Measurements from ENCODE around the gene RPS6KA4. TPM values are rescaled to one million over a fixed set of nuclear protein-coding genes. Genes with fewer than 3 reads are reported as not detected.

Gene RPS6KA4
- total RNA-seq, 1 donor from 2014 or later = 29.4 TPM

DNA sequence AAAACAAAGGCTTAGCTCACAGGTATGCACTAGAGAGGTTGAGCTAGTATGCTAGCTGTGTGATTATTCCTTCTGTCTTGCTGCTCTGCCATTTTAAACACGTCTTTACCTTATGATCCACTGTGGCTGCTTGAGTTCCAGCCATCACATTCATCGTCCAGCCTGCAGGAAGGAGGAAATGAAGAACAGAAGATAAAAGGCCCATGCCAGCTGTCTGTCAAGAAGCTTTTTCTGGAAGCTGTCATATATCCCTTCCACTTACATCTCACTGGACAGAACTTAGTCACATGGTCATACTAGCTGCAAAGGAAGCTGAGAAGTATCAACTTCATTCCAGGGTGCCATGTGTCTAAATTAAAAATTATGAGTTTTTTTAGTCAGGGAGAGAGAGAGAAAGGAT lies 31.6 kb upstream of the RPS6KA4 start:
- no peak for DNase-seq (ENCODE audit: low read depth in 2 of 2)

DNA sequence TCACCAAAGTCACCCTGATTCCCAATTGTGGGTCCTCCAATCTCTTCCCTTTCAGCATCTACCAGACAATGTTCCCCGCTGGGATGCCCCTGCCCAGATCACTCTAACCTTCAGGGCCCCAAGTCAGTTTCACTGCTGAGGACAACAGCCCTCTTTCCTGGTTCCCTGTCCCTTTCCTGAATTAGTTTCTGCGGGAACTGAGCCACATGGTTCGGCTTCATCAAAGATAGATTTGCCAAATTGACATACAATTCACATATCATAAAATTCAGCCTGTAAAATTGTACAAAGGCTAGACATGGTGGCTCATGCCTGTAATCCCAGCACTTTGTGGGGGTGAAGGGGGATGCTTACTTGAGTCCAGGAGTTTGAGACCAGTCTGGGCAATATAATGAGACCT lies 31.0 kb upstream of the RPS6KA4 start:
- DNase-seq (ENCODE audit: low read depth in 2 of 2) = no peak

DNA sequence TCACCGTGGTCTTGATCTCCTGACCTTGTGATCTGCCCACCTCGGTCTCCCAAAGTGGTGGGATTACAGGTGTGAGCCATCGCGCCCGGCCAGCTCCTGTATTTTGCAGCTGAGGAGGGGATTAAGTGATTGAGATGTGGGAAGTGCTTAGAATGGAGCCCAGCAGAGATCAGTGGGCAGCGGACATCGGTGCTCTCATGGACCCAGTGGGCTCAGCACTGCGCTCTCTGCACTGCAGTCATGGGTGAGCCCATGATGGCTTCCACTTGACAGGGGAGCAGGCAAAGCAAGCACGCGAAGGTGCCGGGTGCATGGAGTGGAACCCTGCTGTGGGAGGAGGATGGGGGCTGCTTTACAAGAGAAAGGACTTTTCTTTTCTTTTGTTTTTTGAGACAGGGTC lies 28.1 kb upstream of the RPS6KA4 start:
- no peak for DNase-seq (ENCODE audit: low read depth in 2 of 2)

DNA sequence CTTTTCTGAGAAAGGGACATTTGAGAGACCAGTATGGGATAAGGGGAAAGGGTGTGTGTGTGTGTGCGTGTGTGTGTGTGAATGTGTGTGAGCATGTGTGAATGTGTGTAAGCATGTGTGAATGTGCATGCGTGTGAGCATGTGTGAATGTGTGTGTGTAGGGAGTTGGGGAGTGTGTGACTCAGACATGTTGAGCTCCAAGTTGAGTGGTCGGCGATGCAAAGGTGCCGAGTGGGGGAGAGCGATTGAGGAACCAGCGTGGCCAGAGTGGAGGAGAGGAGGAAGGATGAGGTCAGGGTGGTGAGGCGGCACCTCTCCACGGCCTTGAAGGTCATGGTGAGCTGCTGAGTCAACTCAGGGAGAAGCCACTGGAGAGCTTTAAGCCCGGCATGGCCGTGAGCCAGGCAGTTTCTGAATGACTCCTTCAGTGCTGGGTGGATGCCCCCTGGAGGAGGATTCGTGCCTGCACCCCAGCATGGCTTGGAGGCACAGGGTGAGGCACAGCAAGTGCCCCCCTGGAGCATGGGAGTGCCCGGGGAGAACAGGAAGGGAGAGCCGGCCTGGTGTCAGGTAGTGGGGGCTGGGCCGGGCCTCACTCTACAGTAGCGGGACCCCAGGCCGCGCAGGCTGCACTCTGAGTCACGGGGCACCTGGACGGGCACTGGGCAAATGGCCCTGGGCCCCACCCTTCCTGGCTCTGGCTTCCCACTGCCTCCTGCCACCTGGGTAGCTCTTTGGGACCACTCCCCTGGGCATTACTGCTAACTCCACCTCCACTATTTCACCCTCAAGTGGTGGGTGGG lies 27.2 kb upstream of the RPS6KA4 start:
- DNase-seq (ENCODE audit: low read depth in 2 of 2) = peak in 1 of 2 donors; percentile 79

DNA sequence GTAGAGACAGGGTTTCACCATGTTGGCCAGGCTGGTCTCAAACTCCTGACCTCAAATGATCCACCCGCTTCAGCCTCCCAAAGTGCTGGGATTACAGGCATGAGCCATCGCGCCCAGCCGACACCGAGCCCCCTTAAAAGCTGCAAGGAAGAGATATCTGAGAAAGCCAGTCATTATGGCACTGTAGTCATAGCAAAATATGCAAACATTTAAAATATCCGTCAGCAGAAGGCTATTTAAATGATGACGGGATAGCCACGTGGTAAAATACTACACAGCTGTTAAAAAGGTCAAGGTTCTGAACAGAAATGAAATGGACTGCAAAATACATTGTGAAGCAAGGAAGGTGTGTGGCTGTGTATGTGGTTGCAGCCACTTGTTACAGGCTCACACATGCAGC lies 25.4 kb upstream of the RPS6KA4 start:
- DNase-seq (ENCODE audit: low read depth in 2 of 2) = no peak

DNA sequence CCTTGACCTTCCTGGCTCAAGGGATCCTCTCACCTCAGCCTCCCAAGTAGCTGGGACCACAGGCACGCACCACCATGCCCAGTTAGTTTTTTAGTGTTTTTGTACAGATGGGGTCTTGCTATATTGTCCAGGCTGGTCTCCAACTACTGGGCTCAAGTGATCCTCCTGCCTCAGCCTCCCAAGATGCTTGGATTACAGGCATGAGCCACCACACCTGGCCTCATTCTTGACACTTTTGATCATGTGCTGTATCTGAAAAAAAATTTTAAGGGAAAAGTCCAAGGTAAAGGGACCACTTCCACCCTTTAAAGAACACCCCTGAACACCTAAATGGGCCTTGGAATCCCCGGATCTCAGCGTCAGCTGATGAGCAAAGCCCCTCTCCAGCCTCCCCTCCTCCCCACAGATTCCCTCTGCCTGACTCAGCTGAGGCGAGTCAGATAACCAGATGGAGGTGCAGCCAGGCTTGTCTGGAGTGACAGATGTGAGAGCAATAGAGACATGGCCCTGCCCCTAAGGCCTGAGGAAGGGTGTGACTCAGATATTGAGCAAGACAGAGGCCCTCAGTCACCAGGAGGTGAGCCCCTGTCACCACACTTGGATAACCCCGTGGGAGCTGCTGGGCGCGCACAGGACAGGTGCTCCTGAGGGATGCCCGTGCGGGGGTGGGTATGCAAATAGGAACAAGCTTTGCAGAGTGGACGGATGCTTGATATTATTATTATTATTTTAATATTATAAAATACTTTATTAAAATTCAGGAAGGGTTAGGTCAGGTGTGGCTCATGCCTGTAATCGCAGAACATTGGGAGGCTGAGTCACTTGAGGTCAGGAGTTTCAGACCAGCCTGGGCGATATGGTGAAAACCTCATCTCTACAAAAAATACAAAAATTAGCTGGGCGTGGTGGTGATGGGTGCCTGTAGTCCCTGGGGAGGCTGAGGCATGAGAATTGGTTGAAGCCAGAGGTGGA lies 23.9 kb upstream of the RPS6KA4 start:
- peak in 1 of 2 donors; percentile 35 for DNase-seq (ENCODE audit: low read depth in 2 of 2)

DNA sequence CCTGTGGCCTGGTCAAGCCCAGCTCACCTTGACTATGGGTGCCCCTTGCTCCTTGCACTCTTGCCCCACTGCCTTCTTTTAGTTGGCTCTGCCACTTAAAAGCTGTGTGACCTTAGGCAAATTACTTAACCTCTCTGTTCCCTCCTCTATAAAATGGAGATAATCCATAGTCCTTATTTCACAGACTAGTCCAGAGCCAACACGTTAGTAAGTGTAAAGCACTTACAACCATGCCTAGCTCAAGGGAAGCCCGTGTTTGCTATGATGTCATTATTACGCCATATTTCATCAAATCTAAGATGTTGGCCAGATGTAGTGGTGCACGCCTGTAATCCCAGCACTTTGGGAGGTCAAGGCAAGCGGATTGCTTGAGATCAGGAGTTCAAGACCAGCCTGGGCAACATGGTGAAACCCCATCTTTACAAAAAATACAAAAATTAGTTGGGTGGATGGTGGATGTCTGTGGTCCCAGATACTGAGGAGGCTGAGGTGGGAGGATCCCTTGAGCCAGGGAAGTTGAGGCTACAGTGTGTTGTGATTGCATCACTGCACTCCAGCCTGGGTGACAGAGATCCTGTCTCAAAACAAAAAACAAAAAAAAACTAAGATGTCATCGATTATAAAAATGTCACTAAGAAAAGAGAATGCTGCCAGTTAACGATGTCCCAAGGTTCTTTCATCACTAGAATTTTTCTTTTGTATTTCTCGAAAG lies 21.3 kb upstream of the RPS6KA4 start:
- DNase-seq (ENCODE audit: low read depth in 2 of 2) = no peak

DNA sequence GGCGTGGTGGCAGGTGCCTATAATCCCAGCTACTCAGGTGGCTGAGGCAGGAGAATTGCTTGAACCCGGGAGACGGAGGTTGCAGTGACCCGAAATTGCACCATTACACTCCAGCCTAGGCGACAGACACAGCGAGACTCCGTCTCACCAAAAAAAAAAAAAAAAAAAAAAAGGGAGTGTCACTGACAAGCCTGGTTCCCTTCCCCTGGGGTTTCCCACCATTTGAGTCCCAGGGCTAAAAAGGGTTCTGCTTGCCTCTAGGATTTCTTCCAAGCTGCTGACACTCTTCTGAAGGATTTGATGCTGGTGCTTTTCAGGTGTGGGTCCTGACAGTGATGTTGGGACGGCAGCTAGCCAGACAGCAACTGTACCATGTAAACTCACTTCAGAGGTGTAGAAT lies 20.2 kb upstream of the RPS6KA4 start:
- no peak for DNase-seq (ENCODE audit: low read depth in 2 of 2)

DNA sequence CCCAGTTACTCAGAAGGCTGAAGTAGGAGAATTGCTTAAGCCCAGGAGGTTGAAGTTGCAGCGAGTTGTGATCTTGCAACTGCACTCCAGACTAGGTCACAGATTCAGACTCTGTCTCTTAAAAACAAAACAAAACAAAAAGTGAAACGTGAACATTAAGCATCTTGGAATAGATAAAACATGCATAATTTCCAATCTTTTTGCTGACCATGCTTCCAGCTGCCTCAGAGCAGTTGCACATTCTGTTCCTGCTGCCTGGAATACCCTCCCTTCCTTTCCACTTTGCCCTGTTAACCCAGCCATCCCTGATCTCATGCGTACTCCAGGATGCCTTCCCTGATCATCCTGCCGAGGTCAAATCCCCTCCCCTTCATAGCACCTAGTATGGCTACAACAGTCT lies 19.7 kb upstream of the RPS6KA4 start:
- DNase-seq (ENCODE audit: low read depth in 2 of 2) = no peak

DNA sequence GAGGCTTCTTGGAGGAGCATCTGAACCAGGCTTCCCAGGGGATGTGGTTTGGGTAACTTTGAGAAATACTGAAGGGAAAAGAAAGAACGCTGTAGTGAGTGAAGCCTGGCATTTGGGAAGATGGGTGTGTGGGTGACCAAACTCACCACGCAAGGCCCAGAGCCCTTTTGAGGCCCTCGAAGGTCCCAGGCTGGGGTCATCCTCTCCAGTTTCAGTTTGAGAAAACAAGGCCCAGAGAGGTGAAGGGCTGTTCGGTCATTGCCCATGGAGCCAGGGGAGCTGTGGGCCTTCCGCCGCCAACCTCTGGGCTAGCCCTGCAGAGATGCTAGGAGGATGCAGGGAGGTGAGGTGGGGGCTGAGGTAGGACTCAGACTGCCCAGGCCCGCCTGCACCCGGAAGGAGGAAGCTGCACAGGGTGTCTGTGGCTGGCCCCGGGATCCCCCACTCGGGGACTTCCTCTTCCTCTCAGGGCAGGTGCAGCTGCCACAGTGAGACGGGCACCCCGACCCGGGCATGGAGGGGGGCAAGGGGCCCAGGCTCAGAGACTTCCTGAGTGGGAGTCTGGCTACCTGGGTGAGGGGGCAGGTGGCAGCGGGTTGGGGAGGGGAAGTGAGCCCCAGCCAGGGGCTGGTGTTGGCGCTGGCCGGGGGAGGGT lies 19.1 kb upstream of the RPS6KA4 start, which contains the start of gene CCDC88B:
Gene CCDC88B (plus strand): TSS at position 451 of the 655 bp plus-strand sequence. CDS start 63 bp downstream, at position 514.
- DNase-seq (ENCODE audit: low read depth in 2 of 2) = no peak

DNA sequence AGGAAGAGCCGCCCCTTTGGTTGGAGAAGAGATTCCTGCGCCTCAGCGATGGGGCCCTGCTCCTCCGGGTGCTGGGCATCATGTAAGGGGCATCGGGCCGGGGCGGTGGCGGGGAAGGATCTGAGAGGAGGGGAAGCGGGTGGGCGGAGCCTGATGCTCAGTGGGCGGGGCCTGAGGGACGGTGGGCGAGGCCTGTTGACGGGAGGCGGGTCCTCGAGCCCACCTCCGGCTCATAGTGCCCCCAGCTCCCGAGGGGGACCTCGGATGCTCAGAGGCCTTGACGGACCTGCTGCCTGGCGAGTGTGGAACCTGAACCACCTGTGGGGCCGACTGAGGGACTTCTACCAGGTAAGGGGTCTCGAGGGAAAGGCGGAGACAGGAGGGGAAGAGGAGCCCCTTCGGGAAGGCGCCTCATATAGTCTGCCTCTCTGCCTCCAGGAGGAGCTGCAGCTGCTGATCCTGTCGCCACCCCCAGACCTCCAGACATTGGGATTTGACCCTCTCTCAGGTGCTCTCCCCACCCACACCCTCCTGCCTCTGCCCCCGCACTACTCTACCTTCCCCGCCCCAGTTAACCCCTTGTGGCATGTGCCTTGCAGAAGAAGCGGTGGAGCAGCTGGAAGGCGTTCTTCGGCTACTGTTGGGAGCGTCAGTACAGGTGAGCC lies 18.2 kb upstream of the RPS6KA4 start:
- DNase-seq (ENCODE audit: low read depth in 2 of 2) = peak in 1 of 2 donors; percentile 17

DNA sequence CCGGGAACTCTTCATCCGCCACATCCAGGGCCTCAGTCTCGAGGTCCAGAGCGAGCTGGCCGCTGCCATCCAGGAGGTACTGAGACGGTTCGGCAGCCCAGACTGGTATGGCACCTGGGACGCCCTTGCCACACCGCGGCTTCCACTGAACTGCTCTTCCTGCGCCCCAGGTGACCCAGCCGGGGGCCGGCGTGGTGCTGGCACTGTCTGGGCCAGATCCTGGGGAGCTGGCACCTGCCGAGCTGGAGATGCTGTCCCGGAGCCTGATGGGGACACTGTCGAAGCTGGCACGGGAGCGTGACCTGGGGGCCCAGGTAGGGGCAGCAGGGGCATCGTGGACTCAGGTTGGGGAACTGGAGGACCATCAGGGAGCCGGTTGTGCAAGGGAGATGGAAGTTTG lies 17.5 kb upstream of the RPS6KA4 start:
- DNase-seq (ENCODE audit: low read depth in 2 of 2) = no peak

DNA sequence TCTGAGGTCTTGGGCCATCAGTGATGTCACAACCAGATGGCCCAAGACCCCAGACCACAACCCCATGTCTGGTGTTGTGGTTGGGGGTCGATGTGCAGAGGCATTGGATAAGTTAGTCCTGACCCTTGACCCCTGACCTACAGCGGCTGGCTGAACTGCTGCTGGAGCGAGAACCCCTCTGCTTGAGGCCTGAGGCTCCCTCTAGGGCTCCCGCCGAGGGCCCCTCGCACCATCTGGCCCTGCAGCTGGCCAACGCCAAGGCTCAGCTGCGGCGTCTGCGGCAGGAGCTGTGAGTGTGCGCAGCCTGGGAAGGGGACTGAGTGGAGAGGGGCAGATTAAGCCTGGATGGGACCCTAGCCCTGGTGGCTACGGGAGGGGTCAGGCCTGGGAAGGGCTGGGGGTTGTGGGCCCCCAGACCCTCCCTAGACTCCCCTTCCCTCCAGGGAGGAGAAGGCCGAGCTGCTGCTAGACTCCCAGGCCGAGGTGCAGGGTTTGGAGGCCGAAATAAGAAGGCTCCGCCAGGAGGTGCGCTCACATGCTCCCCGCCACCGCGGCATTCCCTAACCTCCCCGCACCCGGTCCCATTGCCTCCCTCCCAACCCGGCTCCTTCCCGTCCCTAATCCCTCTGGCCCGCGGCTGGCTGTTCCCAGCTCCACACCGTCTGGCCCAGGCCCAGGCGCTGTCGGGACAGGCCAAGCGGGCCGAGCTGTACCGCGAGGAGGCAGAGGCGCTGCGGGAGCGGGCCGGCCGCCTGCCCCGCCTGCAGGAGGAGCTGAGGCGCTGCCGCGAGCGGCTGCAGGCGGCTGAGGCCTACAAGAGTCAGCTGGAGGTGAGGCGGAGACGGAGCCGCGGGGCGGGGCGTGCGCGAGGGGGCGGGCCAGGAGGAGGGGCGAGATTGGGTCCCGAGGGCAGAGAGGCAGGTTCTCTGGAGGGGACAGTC lies 16.8 kb upstream of the RPS6KA4 start:
- DNase-seq (ENCODE audit: low read depth in 2 of 2) = peak in 1 of 2 donors; percentile 82

DNA sequence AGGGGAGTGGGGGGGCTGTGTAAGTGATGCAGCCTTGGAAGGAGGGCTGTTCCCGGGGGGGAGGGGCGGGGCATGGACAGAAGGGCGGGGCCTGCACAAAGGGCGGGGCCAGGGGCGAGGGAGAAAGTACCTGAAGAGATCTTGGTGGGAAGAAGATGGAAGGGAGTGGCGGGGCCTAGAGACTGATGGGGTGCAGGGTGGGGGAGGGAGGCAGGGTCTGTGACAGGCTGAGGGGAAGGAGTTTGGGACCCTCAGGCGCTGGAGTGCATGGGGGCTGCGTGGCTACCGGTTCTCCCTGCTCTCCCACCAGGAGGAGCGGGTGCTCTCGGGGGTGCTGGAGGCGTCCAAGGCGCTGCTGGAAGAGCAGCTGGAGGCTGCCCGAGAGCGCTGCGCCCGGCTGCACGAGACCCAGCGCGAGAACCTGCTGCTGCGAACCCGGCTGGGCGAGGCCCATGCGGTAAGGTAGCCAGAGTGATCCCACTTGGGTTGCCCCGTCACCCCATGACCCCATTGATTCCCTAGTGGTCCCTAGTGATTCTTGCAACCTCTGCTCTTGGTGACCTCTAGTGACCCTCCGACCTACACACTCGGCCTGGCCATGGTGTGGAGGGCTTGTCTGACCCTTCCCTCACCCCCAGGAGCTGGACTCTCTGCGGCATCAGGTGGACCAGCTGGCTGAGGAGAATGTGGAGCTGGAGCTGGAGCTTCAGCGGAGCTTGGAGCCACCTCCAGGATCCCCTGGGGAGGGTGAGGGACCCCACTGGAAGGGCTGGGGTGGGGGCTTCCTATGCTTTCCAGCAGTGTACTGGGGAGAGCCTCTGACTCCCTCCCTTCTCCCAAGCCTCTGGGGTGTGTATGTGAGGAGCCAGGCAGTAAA lies 15.9 kb upstream of the RPS6KA4 start:
- no peak for DNase-seq (ENCODE audit: low read depth in 2 of 2)

DNA sequence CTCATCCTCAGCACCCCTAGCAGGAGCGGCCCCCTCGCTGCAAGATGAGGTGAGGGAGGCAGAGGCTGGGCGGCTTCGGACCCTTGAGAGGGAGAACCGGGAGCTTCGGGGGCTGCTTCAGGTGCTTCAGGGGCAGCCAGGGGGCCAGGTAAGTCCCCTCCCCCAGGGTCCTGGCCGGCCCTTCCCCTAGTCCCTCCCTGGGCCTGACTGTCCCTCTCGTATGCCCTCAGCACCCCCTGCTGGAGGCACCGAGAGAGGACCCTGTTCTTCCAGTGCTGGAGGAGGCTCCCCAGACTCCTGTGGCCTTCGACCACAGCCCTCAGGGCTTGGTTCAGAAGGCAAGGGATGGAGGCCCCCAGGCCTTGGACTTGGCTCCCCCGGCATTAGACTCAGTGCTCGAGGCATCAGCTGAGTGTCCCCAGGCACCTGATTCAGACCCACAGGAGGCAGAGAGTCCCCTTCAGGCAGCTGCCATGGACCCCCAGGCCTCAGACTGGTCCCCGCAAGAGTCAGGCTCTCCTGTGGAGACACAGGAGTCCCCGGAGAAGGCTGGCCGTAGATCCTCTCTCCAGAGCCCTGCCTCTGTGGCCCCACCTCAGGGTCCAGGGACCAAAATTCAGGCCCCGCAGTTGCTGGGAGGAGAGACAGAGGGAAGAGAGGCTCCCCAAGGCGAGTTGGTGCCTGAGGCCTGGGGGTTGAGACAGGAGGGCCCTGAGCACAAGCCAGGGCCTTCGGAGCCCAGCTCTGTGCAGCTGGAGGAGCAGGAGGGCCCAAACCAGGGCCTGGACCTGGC lies 15.0 kb upstream of the RPS6KA4 start:
- peak in 1 of 2 donors; percentile 21 for DNase-seq (ENCODE audit: low read depth in 2 of 2)

DNA sequence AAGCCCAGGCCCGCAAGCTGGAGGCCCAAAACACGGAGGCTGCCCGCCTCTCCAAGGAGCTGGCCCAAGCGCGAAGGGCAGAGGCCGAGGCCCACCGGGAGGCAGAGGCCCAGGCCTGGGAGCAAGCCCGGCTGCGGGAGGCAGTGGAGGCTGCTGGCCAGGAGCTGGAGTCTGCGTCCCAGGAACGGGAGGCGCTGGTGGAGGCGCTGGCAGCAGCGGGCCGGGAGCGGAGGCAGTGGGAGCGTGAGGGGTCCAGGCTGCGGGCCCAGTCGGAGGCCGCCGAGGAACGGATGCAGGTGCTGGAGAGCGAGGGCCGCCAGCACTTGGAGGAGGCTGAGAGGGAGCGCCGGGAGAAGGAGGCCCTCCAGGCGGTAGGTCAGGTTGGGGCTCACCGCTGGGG lies 14.2 kb upstream of the RPS6KA4 start:
- no peak for DNase-seq (ENCODE audit: low read depth in 2 of 2)

DNA sequence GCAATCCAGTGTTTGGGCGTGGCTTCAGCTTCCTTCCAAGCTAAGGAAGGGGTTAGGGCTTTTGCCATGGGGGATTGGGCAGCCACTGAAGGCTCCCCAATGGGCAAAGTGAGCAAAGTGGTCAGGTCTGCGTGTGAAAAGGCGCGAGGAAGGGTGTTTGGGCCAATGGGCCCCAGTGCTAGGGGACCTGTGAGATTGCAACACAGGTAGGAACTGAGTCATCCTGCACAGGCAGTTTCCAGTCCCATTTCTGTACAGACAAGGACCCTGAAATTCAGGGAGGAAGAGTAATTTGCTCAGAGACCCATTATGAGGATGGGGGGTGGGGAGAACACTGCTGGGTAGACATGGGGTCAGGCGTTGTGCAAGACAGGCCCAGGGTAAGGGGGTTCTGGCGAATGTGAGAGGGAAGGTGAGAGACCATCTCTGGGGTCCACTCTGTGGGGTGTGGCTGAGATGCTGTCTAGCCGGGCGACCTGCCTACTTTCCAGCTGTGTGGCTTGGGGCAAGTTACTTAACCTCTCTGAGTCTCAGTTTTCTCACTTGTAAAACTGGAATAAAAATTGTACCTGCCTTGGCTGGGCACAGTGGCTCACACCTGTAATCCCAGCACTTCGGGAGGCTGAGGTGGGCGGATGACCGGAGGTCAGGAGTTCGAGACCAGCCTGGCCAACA lies 11.6 kb upstream of the RPS6KA4 start:
- DNase-seq (ENCODE audit: low read depth in 2 of 2) = no peak
